ENCODE data around the gene ID3.

ID3 gene

GRCh38 chr1:23565776-23566175 lies 6.5 kb upstream of the ID3 start:
- no peaks in the 10 kb centered on the region for H3K27me3 ChIP-seq (ENCODE audit: insufficient read depth, low read length)
- no peaks in the 10 kb centered on the region for H4K20me1 ChIP-seq (ENCODE audit: insufficient read depth, low read length)
- H3K79me2 ChIP-seq (ENCODE audit: insufficient read depth, low read length) = no peaks in the 10 kb centered on the region
- peaks cover 48% of the 10 kb centered on the region for H3K4me1 ChIP-seq (ENCODE audit: insufficient read depth, low read length, severe bottlenecking)
- no peak overlapping the region for H3K9ac ChIP-seq (ENCODE audit: low read length)
- H3K4me2 ChIP-seq (ENCODE audit: low read length) = no peak overlapping the region
- TF ChIP-seq, protein P1, sequence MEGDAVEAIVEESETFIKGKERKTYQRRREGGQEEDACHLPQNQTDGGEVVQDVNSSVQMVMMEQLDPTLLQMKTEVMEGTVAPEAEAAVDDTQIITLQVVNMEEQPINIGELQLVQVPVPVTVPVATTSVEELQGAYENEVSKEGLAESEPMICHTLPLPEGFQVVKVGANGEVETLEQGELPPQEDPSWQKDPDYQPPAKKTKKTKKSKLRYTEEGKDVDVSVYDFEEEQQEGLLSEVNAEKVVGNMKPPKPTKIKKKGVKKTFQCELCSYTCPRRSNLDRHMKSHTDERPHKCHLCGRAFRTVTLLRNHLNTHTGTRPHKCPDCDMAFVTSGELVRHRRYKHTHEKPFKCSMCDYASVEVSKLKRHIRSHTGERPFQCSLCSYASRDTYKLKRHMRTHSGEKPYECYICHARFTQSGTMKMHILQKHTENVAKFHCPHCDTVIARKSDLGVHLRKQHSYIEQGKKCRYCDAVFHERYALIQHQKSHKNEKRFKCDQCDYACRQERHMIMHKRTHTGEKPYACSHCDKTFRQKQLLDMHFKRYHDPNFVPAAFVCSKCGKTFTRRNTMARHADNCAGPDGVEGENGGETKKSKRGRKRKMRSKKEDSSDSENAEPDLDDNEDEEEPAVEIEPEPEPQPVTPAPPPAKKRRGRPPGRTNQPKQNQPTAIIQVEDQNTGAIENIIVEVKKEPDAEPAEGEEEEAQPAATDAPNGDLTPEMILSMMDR (IDR thresholded peaks at IDR 0.05; ENCODE audit: low read length) = no peak
- TF ChIP-seq EZH2 (IDR thresholded peaks at IDR 0.05; ENCODE audit: borderline replicate concordance, low read length) = no peak
- no peaks in the 10 kb centered on the region for H3K36me3 ChIP-seq (ENCODE audit: insufficient read depth, low read length)
- H3F3A ChIP-seq (ENCODE audit: insufficient read depth, low read length) = peaks cover 7% of the 10 kb centered on the region; the same call in 1 of the 2 replicates
- no peaks in the 10 kb centered on the region for H3K9me2 ChIP-seq (ENCODE audit: low read depth, low read length)
- H3K9me3 ChIP-seq (ENCODE audit: low read length) = no peaks in the 10 kb centered on the region
- peak overlapping the region; percentile 1 for H3K27ac ChIP-seq (ENCODE audit: low read depth, low read length, poor library complexity, severe bottlenecking)
- no peak overlapping the region for H3K4me3 ChIP-seq (ENCODE audit: low read depth, low read length, poor library complexity, severe bottlenecking)
- no peak overlapping the region for H2AFZ ChIP-seq (ENCODE audit: low read length)

DNA sequence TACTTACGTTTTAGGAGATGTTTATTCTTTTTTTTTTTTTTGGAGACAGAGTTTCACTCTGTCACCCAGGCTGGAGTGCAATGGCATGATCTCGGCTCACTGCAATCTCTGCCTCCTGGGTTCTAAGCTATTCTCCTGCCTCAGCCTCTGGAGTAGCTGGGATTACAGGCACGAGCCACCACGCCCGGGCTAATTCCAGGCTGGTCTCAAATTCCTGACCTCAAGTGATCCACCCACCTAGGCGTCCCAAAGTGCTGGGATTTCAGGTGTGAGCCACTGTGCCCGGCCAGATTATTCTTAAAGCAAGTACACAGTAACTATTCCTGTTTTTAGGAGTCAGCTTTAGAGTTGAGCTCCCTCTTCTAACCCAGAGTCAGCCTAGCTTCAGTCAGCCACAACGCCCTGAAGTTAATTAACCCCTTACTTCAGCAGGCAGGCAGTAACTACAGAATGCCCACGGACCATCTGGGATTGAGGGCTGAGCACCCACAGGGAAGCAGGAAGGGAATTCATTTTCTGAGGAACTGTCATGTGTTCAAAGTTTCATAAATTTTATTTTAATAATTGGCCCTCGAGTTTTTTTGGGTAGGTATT lies 5.3 kb upstream of the ID3 start:
- Histone ChIP-seq H3K36me3 (ENCODE audit: insufficient read depth, low read length) (no peaks in the 10 kb centered on the region), H3K27ac (ENCODE audit: low read depth, low read length, poor library complexity, severe bottlenecking) (no peak overlapping the region), H3K4me1 (ENCODE audit: insufficient read depth, low read length, severe bottlenecking) (peaks cover 60% of the 10 kb centered on the region), H3K9ac (ENCODE audit: low read length) (no peak overlapping the region), H3K4me2 (ENCODE audit: low read length) (no peak overlapping the region), H3K27me3 (ENCODE audit: insufficient read depth, low read length) (no peaks in the 10 kb centered on the region), H3K9me2 (ENCODE audit: low read depth, low read length) (no peaks in the 10 kb centered on the region), H3K4me3 (ENCODE audit: low read depth, low read length, poor library complexity, severe bottlenecking) (no peak overlapping the region), H4K20me1 (ENCODE audit: insufficient read depth, low read length) (no peaks in the 10 kb centered on the region), H2AFZ (ENCODE audit: low read length) (no peak overlapping the region), H3K9me3 (ENCODE audit: low read length) (no peaks in the 10 kb centered on the region), H3F3A (ENCODE audit: insufficient read depth, low read length) (peaks cover 7% of the 10 kb centered on the region; the same call in 1 of the 2 replicates), H3K79me2 (ENCODE audit: insufficient read depth, low read length) (no peaks in the 10 kb centered on the region)
- no peak for TF ChIP-seq EZH2 (IDR thresholded peaks at IDR 0.05; ENCODE audit: borderline replicate concordance, low read length)
- TF ChIP-seq, protein P1 (IDR thresholded peaks at IDR 0.05; ENCODE audit: low read length) = no peak

GRCh38 chr1:23563755-23564374 lies 4.6 kb upstream of the ID3 start:
- no peak overlapping the region for H3K4me2 ChIP-seq (ENCODE audit: low read length)
- no peaks in the 10 kb centered on the region for H3K27me3 ChIP-seq (ENCODE audit: insufficient read depth, low read length)
- H3K36me3 ChIP-seq (ENCODE audit: insufficient read depth, low read length) = peaks cover 4% of the 10 kb centered on the region
- peaks cover 59% of the 10 kb centered on the region for H3K4me1 ChIP-seq (ENCODE audit: insufficient read depth, low read length, severe bottlenecking)
- no peak overlapping the region for H3K9ac ChIP-seq (ENCODE audit: low read length)
- peaks cover 7% of the 10 kb centered on the region; the same call in 1 of the 2 replicates for H3F3A ChIP-seq (ENCODE audit: insufficient read depth, low read length)
- no peak overlapping the region for H3K27ac ChIP-seq (ENCODE audit: low read depth, low read length, poor library complexity, severe bottlenecking)
- H3K4me3 ChIP-seq (ENCODE audit: low read depth, low read length, poor library complexity, severe bottlenecking) = no peak overlapping the region
- no peak overlapping the region for H2AFZ ChIP-seq (ENCODE audit: low read length)
- no peak for TF ChIP-seq EZH2 (IDR thresholded peaks at IDR 0.05; ENCODE audit: borderline replicate concordance, low read length)
- TF ChIP-seq, protein P1 (IDR thresholded peaks at IDR 0.05; ENCODE audit: low read length) = no peak
- no peaks in the 10 kb centered on the region for H3K9me2 ChIP-seq (ENCODE audit: low read depth, low read length)
- peaks cover 4% of the 10 kb centered on the region for H3K79me2 ChIP-seq (ENCODE audit: insufficient read depth, low read length)
- H4K20me1 ChIP-seq (ENCODE audit: insufficient read depth, low read length) = no peaks in the 10 kb centered on the region
- no peaks in the 10 kb centered on the region for H3K9me3 ChIP-seq (ENCODE audit: low read length)
